ENCODE measurements around the gene FOXD3. TPM values are rescaled to one million over a fixed set of nuclear protein-coding genes. Genes with fewer than 3 reads are reported as not detected.

Gene FOXD3
- total RNA-seq, 2 donors from 2014 or later, result 0.82 to 2.9 TPM

DNA sequence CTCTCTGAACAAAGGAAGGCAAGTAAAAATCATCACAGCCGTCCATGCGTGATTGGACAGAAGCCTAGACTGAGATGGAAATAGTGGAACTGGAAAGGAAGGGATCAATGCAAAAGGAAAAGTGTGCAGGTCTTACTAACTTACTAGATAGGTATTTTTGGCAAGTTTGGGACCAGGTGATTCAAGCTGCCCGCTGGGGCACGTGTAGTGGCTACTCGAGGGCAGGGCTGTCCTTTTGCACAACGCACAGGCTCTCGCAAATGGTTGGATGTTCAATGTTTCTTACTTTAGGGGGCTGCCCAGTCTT lies 44.5 kb downstream of the FOXD3 start:
- no peaks in the 10 kb centered on the region for H3K36me3 ChIP-seq
- TF ChIP-seq POLR2AphosphoS5 (IDR thresholded peaks at IDR 0.05) (no peak), POLR2A (IDR thresholded peaks at IDR 0.05) (no peak)
- TF ChIP-seq, protein P1, sequence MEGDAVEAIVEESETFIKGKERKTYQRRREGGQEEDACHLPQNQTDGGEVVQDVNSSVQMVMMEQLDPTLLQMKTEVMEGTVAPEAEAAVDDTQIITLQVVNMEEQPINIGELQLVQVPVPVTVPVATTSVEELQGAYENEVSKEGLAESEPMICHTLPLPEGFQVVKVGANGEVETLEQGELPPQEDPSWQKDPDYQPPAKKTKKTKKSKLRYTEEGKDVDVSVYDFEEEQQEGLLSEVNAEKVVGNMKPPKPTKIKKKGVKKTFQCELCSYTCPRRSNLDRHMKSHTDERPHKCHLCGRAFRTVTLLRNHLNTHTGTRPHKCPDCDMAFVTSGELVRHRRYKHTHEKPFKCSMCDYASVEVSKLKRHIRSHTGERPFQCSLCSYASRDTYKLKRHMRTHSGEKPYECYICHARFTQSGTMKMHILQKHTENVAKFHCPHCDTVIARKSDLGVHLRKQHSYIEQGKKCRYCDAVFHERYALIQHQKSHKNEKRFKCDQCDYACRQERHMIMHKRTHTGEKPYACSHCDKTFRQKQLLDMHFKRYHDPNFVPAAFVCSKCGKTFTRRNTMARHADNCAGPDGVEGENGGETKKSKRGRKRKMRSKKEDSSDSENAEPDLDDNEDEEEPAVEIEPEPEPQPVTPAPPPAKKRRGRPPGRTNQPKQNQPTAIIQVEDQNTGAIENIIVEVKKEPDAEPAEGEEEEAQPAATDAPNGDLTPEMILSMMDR (IDR thresholded peaks at IDR 0.05), result no peak
- 78% methylated on average over 7 of the region's 7 CpGs for WGBS
- H3K27ac ChIP-seq, result peak overlapping the region; percentile 77 to 85
- no peak for DNase-seq (ENCODE audit: low spot score)
- H3K4me3 ChIP-seq, result peak overlapping the region; percentile 69 to 84
- H3K9me3 ChIP-seq, result no peaks in the 10 kb centered on the region
- intact Hi-C loops (cut with DNase I), result no loop called here
- no peaks in the 10 kb centered on the region for H3K27me3 ChIP-seq (replicated peaks; ENCODE audit: insufficient read depth)
- peaks cover 3% of the 10 kb centered on the region for H3K4me1 ChIP-seq (replicated peaks)

DNA sequence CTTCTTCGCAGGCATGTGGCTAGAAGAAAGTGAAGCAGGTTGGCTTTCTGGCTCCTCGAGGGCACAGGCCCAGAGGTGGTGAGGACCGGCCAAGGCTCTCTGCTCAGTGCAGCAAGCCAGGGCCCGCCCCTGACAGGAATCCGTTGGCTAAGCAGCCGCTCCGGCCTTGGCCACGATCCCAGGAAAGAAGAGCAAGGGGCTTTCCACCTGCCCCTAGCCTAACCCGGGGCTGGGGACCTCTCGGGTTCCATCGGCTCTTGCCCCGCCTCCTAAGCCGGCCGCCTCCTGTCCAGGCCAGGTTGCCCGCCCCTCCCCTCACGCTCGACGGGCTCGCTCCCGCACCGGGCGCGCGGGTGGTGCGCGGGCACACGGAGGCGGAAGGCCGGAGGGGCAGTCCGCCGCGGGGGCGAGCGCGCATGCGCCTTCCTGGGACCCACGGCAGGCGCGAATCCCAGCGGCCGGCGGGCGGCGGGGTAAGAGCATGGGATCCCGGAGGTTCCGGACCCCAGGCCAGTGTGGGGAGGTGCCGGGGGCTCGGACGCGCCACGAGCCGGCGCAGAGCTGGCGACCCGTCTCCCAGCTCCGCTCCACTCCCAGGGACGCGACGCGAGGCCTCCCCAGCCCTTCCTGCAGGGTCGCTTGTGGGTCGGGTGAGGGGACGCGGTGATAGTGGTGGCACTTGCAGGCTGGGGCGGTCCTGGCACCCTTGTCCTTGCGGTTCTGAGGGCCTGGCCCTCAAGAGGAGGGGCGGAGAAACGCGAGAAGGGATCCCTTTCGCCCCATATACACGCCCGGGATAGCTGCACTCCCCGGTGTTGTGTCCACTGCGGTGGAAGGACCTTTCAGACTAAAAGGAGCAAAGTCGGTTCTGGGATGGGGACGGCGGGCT lies 45.1 kb downstream of the FOXD3 start, which contains the start of gene ALG6:
Gene ALG6, plus strand, starts transcription at position 413 of the 889 bp plus-strand sequence. CDS start 3,351 bp downstream, outside the sequence.
- intact Hi-C loops (cut with DNase I), result no loop called here

DNA sequence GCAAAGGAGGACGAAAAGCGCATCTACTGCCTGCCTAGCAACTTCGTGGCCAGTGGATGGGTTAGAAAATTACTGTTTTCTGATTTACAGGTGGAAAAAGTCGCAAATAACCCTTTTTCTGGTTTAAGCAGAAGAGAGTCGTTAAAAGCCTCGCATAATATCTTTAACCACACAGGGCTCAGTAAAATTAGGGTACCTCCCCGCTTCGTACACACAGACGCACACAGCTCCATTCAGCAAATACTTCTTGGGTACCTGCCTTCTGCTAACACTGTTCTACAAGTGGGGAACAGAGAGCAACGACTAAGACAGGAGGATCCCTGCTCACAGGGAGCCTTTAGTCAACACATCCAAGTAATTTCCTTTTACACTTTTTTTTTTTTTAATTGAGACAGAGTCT lies 45.8 kb downstream of the FOXD3 start:
- TF ChIP-seq POLR2AphosphoS5 (IDR thresholded peaks at IDR 0.05) (no peak), POLR2A (IDR thresholded peaks at IDR 0.05) (no peak)
- TF ChIP-seq, protein P1 (IDR thresholded peaks at IDR 0.05), result no peak
- intact Hi-C loops (cut with DNase I), result no loop called here
- WGBS, result 2% methylated on average over 10 of the region's 10 CpGs
- Histone ChIP-seq H3K4me1 (replicated peaks) (peaks cover 3% of the 10 kb centered on the region), H3K27me3 (replicated peaks; ENCODE audit: insufficient read depth) (no peaks in the 10 kb centered on the region), H3K9me3 (no peaks in the 10 kb centered on the region), H3K36me3 (no peaks in the 10 kb centered on the region), H3K27ac (peak overlapping the region; percentile 77 to 85), H3K4me3 (peak overlapping the region; percentile 69 to 84)
- no peak for DNase-seq (ENCODE audit: low spot score)

More for the DNA sequence above, 45.1 kb downstream of the FOXD3 start, which contains the start of gene ALG6:
- Histone ChIP-seq H3K27ac (peak within 1 kb of the TSS; percentile 77 to 85), H3K4me3 (peak within 1 kb of the TSS; percentile 69 to 84), H3K27me3 (replicated peaks; ENCODE audit: insufficient read depth) (no peaks in the 10 kb centered on the region), H3K9me3 (no peaks in the 10 kb centered on the region), H3K36me3 (no peaks in the 10 kb centered on the region), H3K4me1 (replicated peaks) (peaks cover 3% of the 10 kb centered on the region)
- peak; percentile 90 for DNase-seq (ENCODE audit: low spot score)
- peak; percentile 71 for TF ChIP-seq POLR2A (IDR thresholded peaks at IDR 0.05)
- TF ChIP-seq, protein P1 (IDR thresholded peaks at IDR 0.05), result peak in 3 of 4 experiments; percentile 24 to 51 (median 35)
- TF ChIP-seq POLR2AphosphoS5 (IDR thresholded peaks at IDR 0.05), result peak; percentile 73
- under 1% methylated on average over 77 of the region's 77 CpGs for WGBS

Small RNA genes lying within 50 kb of the gene (microRNA-seq; reads per million reads assigned to microRNA genes)
- gene MIR6068, result not detected

Small RNA genes lying within 50 kb of the gene (small RNA-seq; reads per million reads assigned to genes)
- 0 reads per million in 2 donors for gene MIR6068
- 0 reads per million in 2 donors for gene RF00019

Other genes with a start within 250 kb of the FOXD3 start
- gene ALG6, start 45.1 kb downstream of the FOXD3 start, total RNA-seq, result 10 to 100 TPM; 10.2 to 17.6 TPM
- gene ITGB3BP, start 200.7 kb downstream of the FOXD3 start, total RNA-seq, result 10 to 100 TPM in 1 of 2 donors, 1 to 10 TPM in 1; 7.4 to 16.1 TPM
- gene EFCAB7, start 201.0 kb downstream of the FOXD3 start, total RNA-seq, result 10 to 100 TPM in 1 of 2 donors, 1 to 10 TPM in 1; 9.8 to 11.6 TPM

Data from prostate gland (tissue), 2 donors.